C4-2B (cell line): ENCODE data around the gene MALL.

Experiments
- ZFX ChIP-seq: fragments of 450-650 bp; IDR thresholded peaks from 2 replicates; pipeline ENCODE4 v1.6.1; 2017
- TF ChIP-seq, protein P1 (sequence below): fragments of 450-650 bp; conservative IDR thresholded peaks from 2 replicates; pipeline ENCODE4 v1.5.1; 2017; ENCODE audit warnings: mild to moderate bottlenecking

DNA sequence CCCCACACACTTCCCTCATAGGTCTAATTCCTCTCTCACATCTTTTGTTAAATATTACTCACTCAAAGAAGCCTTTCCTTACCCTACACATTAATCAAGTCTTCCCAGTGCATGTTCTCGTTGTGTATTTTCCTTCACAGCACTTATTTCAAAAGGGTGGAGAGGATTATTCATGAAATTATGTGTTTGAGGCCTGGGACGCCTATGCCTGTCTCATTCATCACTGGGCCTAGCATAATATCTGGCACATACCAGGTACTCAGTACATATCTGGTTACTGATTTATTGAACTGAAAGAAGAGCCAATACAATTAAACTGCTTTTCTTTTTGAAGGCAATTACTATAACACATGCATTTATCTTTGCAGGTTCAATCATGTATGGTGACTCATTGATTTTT, 15.1 kb upstream of the MALL start:
- TF ChIP-seq, protein P1, sequence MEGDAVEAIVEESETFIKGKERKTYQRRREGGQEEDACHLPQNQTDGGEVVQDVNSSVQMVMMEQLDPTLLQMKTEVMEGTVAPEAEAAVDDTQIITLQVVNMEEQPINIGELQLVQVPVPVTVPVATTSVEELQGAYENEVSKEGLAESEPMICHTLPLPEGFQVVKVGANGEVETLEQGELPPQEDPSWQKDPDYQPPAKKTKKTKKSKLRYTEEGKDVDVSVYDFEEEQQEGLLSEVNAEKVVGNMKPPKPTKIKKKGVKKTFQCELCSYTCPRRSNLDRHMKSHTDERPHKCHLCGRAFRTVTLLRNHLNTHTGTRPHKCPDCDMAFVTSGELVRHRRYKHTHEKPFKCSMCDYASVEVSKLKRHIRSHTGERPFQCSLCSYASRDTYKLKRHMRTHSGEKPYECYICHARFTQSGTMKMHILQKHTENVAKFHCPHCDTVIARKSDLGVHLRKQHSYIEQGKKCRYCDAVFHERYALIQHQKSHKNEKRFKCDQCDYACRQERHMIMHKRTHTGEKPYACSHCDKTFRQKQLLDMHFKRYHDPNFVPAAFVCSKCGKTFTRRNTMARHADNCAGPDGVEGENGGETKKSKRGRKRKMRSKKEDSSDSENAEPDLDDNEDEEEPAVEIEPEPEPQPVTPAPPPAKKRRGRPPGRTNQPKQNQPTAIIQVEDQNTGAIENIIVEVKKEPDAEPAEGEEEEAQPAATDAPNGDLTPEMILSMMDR = no peak
- no peak for TF ChIP-seq ZFX
